Left renal pelvis (tissue), 4 donors: ENCODE measurements around the gene FBXL13. TPM values are rescaled to one million over a fixed set of nuclear protein-coding genes. Genes with fewer than 3 reads are reported as not detected.
"Not testable (repeated sequence)": the region's sequence is repeated elsewhere in the genome, so short reads cannot be mapped to it uniquely, and the experiment has no call there.

Source experiments
- DNase-seq, 4 donors: peaks; one replicate each; pipeline ENCODE4 v3.0.0-alpha.2; 2013; ENCODE audit warnings: low read depth in 4 of 4, low spot score in 3 of 4
- polyA plus RNA-seq, 4 donors: library from polyadenylated mRNA; unstranded; fragments of 120-200 nt; gene quantifications; one replicate each; pipeline ENCODE4 v1.2.1, GENCODE V29; 2013; ENCODE audit not compliant: insufficient read length in 4 of 4

The FBXL13 gene
- polyA plus RNA-seq, 4 donors: 1.1 to 2.6 (median 2.4) TPM

- no peak for DNase-seq
These were observed 240.1 kb downstream of the FBXL13 start for GRCh38 chr7:102834466-102834865.

- no peak for DNase-seq
These were observed 241.3 kb downstream of the FBXL13 start for GRCh38 chr7:102833343-102833742.

GRCh38 chr7:102832674-102833073 lies 241.9 kb downstream of the FBXL13 start:
- DNase-seq: no peak

GRCh38 chr7:102830197-102830596 lies 244.4 kb downstream of the FBXL13 start:
- DNase-seq: no peak

GRCh38 chr7:102829075-102829474 lies 245.5 kb downstream of the FBXL13 start:
- DNase-seq: no peak

GRCh38 chr7:102828286-102828685 lies 246.3 kb downstream of the FBXL13 start:
- no peak for DNase-seq

GRCh38 chr7:102823390-102824119 lies 251.0 kb downstream of the FBXL13 start:
- DNase-seq: no peak

GRCh38 chr7:102821994-102822747 lies 252.4 kb downstream of the FBXL13 start:
- DNase-seq: no peak

- DNase-seq: no peak
These were observed 255.4 kb downstream of the FBXL13 start for GRCh38 chr7:102819151-102819550.

GRCh38 chr7:102817616-102818573 lies 256.7 kb downstream of the FBXL13 start:
- DNase-seq: no peak

- no peak for DNase-seq
These were observed 260.5 kb downstream of the FBXL13 start for GRCh38 chr7:102814025-102814471.

GRCh38 chr7:102813191-102814024 lies 261.2 kb downstream of the FBXL13 start:
- peak in 1 of 4 donors; percentile 7 for DNase-seq

GRCh38 chr7:102811942-102812678 lies 262.5 kb downstream of the FBXL13 start:
- DNase-seq: no peak

GRCh38 chr7:102810916-102811315 lies 263.7 kb downstream of the FBXL13 start:
- no peak for DNase-seq

GRCh38 chr7:102806613-102807012 lies 268.0 kb downstream of the FBXL13 start:
- no peak for DNase-seq

GRCh38 chr7:102795987-102796595 lies 278.5 kb downstream of the FBXL13 start:
- not testable (repeated sequence) for DNase-seq

GRCh38 chr7:102794567-102794966 lies 280.0 kb downstream of the FBXL13 start:
- not testable (repeated sequence) for DNase-seq

GRCh38 chr7:102791831-102792230 lies 282.8 kb downstream of the FBXL13 start:
- DNase-seq: not testable (repeated sequence)

GRCh38 chr7:102791367-102791766 lies 283.2 kb downstream of the FBXL13 start:
- not testable (repeated sequence) for DNase-seq
